Fibroblast of lung (primary cell): Measurements from ENCODE around the gene TSNAXIP1. TPM values are rescaled to one million over a fixed set of nuclear protein-coding genes. Genes with fewer than 3 reads are reported as not detected.

Experiments
- DNase-seq, 2 donors: peaks; one replicate each; pipeline versions ENCODE4 v3.0.0 to v3.0.0-alpha.2; 2010; ENCODE audit warnings: low read depth in 2 of 2
- H2AFZ ChIP-seq: 2 replicates; pipeline ENCODE4 v1.5.1; 2012; ENCODE audit warnings: low read length, control low read depth, inconsistent platforms
- H3K27ac ChIP-seq: 2 replicates; pipeline ENCODE4 v1.5.1; 2011; ENCODE audit warnings: low read length, control low read depth; ENCODE audit not compliant: insufficient read depth
- H3K27me3 ChIP-seq: 2 replicates; pipeline ENCODE4 v1.5.1; 2011; ENCODE audit warnings: mild to moderate bottlenecking, low read length; ENCODE audit not compliant: control insufficient read depth, insufficient read depth
- H3K36me3 ChIP-seq: 2 replicates; pipeline ENCODE4 v1.5.1; 2011; ENCODE audit warnings: low read length; ENCODE audit not compliant: control insufficient read depth, insufficient read depth
- H3K4me1 ChIP-seq: 2 replicates; pipeline ENCODE4 v1.5.1; 2011; ENCODE audit warnings: low read length; ENCODE audit not compliant: control insufficient read depth, insufficient read depth; ENCODE audit errors: extremely low read depth
- H3K4me2 ChIP-seq: 2 replicates; pipeline ENCODE4 v1.5.1; 2011; ENCODE audit warnings: low read length, control low read depth; ENCODE audit not compliant: insufficient read depth; ENCODE audit errors: extremely low read depth
- H3K4me3 ChIP-seq, 4 experiments: fragments of 200-600 bp in 1 of 4; sonication (generic) in 1 of 4; replicated peaks in 1 of 4; 2 replicates each; pipeline ENCODE4 v1.5.1; 2011 to 2016; ENCODE audit warnings: low read length in 4 of 4, low read depth in 3 of 4, mild to moderate bottlenecking in 3 of 4, control low read depth in 2 of 4, inconsistent platforms in 1 of 4, mixed read lengths in 1 of 4; ENCODE audit not compliant: insufficient read depth in 1 of 4; ENCODE audit errors: control extremely low read depth in 1 of 4
- H3K79me2 ChIP-seq: 2 replicates; pipeline ENCODE4 v1.5.1; 2012; ENCODE audit warnings: mild to moderate bottlenecking, low read length, inconsistent platforms; ENCODE audit not compliant: control insufficient read depth, insufficient read depth
- H3K9ac ChIP-seq: 2 replicates; pipeline ENCODE4 v1.5.1; 2011; ENCODE audit warnings: mild to moderate bottlenecking, low read length, control low read depth; ENCODE audit not compliant: insufficient read depth
- H3K9me3 ChIP-seq: 2 replicates; pipeline ENCODE4 v1.5.1; 2012; ENCODE audit warnings: low read depth, low read length; ENCODE audit not compliant: control insufficient read depth, insufficient read depth
- H4K20me1 ChIP-seq: 2 replicates; pipeline ENCODE4 v1.5.1; 2011; ENCODE audit warnings: low read length; ENCODE audit not compliant: control insufficient read depth, insufficient read depth; ENCODE audit errors: extremely low read depth
- EZH2 ChIP-seq: IDR thresholded peaks from 2 replicates; pipeline ENCODE4 v1.5.1; 2012; ENCODE audit warnings: low read length, control low read depth, mild to moderate bottlenecking; ENCODE audit errors: missing control alignments
- polyA plus RNA-seq, 2 donors: library from polyadenylated mRNA; depleted of rRNA in 1 of 2; stranded (reverse) in 1 of 2; unstranded in 1 of 2; fragments of >200 nt; gene quantifications; 2 replicates each; pipeline ENCODE4 v1.2.1, GENCODE V29; 2011 to 2012; ENCODE audit warnings: missing spikeins in 1 of 2
- total RNA-seq: library from RNA; depleted of rRNA; stranded (reverse); fragments of >200 nt; gene quantifications from 2 replicates; pipeline ENCODE4 v1.2.1, GENCODE V29; 2014
- TF ChIP-seq, protein P1 (sequence below), 2 donors: IDR thresholded peaks in 1 of 2; conservative IDR thresholded peaks in 1 of 2; 1 replicate in 1 of 2; 2 replicates in 1 of 2; pipeline ENCODE4 v1.5.1; 2011 to 2012; ENCODE audit warnings: low read length in 2 of 2, control low read depth in 1 of 2, inconsistent platforms in 1 of 2, low read depth in 1 of 2, mild to moderate bottlenecking in 1 of 2

The TSNAXIP1 gene
- total and polyA plus RNA-seq, 2 donors (not counting 1 experiment from before 2014, with no cell fraction given), result 0.45 to 1.2 TPM

DNA sequence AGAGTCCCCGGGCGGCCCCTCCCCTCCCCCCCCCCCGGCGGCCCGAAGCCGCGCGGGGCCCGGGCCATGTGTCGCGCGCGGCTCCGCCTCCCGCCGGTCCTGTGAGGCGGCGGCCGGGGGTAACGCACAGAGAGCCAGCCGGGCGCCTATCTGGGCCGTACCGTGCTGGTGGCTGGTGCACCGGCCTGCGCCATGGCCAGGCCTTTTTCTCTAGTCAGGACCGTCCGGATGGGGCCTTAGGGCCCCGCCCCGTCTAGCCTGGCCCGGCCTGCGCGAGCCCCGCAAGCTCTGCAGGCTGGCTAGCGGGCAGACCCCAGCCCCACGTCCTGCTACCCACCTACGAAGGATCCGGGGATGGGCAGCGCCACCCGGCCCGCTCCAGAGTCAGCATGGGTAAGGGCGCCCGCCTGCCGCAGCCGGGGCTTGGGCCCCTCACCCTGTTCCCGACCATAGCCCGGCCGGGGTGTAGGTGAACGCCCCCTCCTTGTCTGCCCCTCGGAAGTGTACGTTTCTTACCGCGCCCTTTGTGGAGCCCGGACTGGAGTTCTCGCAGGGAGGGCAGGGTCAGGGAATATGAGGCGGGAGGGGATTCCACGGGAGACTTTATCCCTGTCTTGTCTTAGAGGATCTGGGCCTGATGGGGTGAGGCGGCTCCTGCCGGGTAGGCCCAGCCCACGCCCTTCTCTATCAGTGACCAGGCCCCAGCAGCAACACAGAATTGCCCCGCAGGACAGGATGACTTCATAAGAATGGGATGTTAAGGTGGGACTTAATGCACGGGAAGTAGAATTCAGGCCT is 40.6 kb downstream of the TSNAXIP1 start, which contains the start of gene CENPT:
TSS of gene CENPT (minus strand) at position 630 of the 798 bp plus-strand sequence. CDS start 13,834 bp downstream, outside the sequence.
- peaks cover 19% of the 10 kb centered on the region for H3K4me1 ChIP-seq
- peak in 1 of 2 donors; percentile 87 for DNase-seq
- no peaks in the 10 kb centered on the region for H3K9me3 ChIP-seq
- H3K79me2 ChIP-seq, result peaks cover 68% of the 10 kb centered on the region
- H2AFZ ChIP-seq, result peak within 1 kb of the TSS; percentile 37
- peak within 1 kb of the TSS; percentile 92 for H3K4me2 ChIP-seq
- no peaks in the 10 kb centered on the region for H3K27me3 ChIP-seq
- H3K4me3 ChIP-seq, result peak within 1 kb of the TSS; percentile 76 to 91 (median 77)
- no peaks in the 10 kb centered on the region for H4K20me1 ChIP-seq
- no peak for TF ChIP-seq EZH2
- TF ChIP-seq, protein P1, sequence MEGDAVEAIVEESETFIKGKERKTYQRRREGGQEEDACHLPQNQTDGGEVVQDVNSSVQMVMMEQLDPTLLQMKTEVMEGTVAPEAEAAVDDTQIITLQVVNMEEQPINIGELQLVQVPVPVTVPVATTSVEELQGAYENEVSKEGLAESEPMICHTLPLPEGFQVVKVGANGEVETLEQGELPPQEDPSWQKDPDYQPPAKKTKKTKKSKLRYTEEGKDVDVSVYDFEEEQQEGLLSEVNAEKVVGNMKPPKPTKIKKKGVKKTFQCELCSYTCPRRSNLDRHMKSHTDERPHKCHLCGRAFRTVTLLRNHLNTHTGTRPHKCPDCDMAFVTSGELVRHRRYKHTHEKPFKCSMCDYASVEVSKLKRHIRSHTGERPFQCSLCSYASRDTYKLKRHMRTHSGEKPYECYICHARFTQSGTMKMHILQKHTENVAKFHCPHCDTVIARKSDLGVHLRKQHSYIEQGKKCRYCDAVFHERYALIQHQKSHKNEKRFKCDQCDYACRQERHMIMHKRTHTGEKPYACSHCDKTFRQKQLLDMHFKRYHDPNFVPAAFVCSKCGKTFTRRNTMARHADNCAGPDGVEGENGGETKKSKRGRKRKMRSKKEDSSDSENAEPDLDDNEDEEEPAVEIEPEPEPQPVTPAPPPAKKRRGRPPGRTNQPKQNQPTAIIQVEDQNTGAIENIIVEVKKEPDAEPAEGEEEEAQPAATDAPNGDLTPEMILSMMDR (conservative IDR thresholded peaks at IDR 0.05 in 1 of 2, IDR thresholded peaks at IDR 0.05 in 1 of 2; ENCODE audit: low read depth in 1 of 2, low read length in 2 of 2), result no peak
- H3K27ac ChIP-seq, result peak within 1 kb of the TSS; percentile 86
- peak within 1 kb of the TSS; percentile 82 for H3K9ac ChIP-seq
- no peaks in the 10 kb centered on the region for H3K36me3 ChIP-seq

DNA sequence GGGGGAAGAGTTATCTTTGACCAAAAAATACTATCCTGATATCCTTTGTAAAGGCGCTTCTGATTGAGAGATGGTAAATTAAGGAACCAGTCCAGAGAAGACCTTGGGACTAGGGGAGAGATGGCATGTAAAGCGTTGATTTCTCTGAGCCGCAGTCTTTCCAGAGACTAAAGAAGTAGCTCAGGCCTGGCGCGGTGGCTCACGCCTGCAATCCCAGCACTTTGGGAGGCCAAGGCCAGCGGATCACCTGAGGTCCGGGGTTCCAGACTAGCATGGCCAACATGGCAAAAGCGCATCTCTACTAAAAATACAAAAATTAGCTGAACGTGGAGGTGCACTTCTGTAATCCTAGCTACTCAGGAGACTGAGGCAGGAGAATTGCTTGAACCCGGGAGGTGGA is 41.4 kb downstream of the TSNAXIP1 start:
- no peak for TF ChIP-seq EZH2
- TF ChIP-seq, protein P1 (conservative IDR thresholded peaks at IDR 0.05 in 1 of 2, IDR thresholded peaks at IDR 0.05 in 1 of 2; ENCODE audit: low read depth in 1 of 2, low read length in 2 of 2), result no peak
- H3K27ac ChIP-seq, result peak overlapping the region; percentile 86

DNA sequence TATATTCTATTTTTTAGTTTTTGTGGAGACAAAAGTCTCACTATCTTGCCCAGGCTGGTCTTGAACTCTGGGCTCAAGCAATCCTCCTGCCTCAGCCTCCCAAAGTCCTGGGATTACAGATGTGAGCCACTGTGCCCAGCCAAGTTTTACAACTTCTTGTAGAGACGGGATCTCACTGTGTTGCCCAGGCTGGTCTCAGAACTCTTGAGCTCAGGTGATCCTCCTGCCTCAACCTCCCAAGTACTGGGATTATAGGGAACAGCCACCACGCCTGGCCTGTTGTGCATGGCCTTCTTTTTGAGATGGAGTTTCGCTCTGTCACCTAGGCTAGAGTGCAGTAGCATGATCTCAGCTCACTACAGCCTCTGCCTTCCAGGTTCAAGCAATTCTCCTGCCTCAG is 47.0 kb downstream of the TSNAXIP1 start:
- Histone ChIP-seq H3K27ac (no peak overlapping the region), H3K4me3 (no peak overlapping the region), H3K36me3 (peaks cover 1% of the 10 kb centered on the region), H3K4me2 (no peak overlapping the region), H3K9me3 (no peaks in the 10 kb centered on the region), H2AFZ (no peak overlapping the region), H3K4me1 (peaks cover 15% of the 10 kb centered on the region), H3K27me3 (no peaks in the 10 kb centered on the region), H3K9ac (no peak overlapping the region), H3K79me2 (peaks cover 82% of the 10 kb centered on the region), H4K20me1 (no peaks in the 10 kb centered on the region)
- TF ChIP-seq, protein P1 (conservative IDR thresholded peaks at IDR 0.05 in 1 of 2, IDR thresholded peaks at IDR 0.05 in 1 of 2; ENCODE audit: low read depth in 1 of 2, low read length in 2 of 2), result no peak
- TF ChIP-seq EZH2, result no peak
- no peak for DNase-seq

More for the DNA sequence above, 41.4 kb downstream of the TSNAXIP1 start:
- peaks cover 19% of the 10 kb centered on the region for H3K4me1 ChIP-seq
- DNase-seq, result no peak
- peak overlapping the region; percentile 92 for H3K4me2 ChIP-seq
- peaks cover 69% of the 10 kb centered on the region for H3K79me2 ChIP-seq
- H3K4me3 ChIP-seq, result peak overlapping the region; percentile 76 to 91 (median 77)
- no peaks in the 10 kb centered on the region for H4K20me1 ChIP-seq
- no peaks in the 10 kb centered on the region for H3K27me3 ChIP-seq
- no peak overlapping the region for H2AFZ ChIP-seq
- no peaks in the 10 kb centered on the region for H3K36me3 ChIP-seq
- no peaks in the 10 kb centered on the region for H3K9me3 ChIP-seq
- H3K9ac ChIP-seq, result peak overlapping the region; percentile 82
